Measurements from ENCODE around the gene RIMKLA.
A peak's percentile ranks its signal among the peaks of the same experiment; 100 is the strongest.

RIMKLA gene

DNA sequence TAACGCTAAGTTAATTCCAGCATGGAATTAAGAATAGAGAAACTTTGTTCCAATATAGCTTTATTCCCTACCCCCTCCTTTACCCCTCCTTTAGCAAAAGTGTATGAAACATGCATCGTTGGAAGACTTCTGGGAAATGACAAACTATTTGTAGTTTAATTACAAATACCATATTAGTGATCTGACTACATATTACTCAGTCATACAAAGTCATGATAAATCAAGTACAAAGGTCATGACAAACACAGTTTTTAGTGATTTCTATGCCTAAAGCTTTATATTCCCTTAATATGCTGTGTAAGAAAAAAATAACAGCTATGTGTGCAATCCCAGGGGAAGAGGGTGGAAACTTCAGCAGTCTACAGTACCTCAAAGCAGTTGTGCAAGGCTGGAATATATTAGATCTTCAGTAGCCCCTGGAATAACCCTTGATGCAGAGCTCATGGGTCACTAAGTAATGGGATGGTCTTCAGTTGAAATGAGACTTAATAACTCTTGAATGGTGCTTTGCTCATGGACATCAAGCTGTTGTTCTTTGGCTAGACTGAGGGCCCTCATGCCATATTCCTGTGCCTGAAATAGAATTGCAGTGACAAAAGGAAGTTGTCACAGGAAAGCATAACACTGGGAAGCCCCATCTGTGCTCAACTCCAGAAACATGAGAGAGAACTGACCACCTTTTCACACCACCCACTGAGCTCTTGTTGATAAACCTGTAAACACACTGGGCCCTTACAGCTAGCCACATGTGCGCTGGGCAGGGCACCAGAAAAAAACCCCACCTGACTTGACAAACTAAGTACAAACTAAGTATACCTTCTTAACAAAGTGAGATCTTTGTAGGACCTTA lies 49.9 kb downstream of the RIMKLA start:
- Histone ChIP-seq H4K12ac (ENCODE audit: low read depth, low read length) (no peak overlapping the region), H4K91ac (ENCODE audit: low read depth, low read length) (no peak overlapping the region), H2BK120ac (ENCODE audit: insufficient read depth, low read length, poor library complexity) (no peak overlapping the region), H3K27me3 (ENCODE audit: insufficient read depth, low read length) (no peaks in the 10 kb centered on the region), H3K79me2 (ENCODE audit: control insufficient read depth, insufficient read depth, low read length, poor library complexity) (no peaks in the 10 kb centered on the region), H2BK5ac (ENCODE audit: low read depth, low read length, poor library complexity) (no peak overlapping the region), H3K79me1 (ENCODE audit: low read length) (no peaks in the 10 kb centered on the region), H3K18ac (ENCODE audit: low read length) (no peak overlapping the region), H4K8ac (ENCODE audit: low read depth, low read length) (no peak overlapping the region), H3K4me2 (ENCODE audit: low read length) (no peak overlapping the region), H3K23ac (ENCODE audit: low read length) (no peak overlapping the region), H3K36me3 (ENCODE audit: control insufficient read depth in 1 of 2, insufficient read depth in 2 of 2, low read length in 2 of 2) (no peaks in the 10 kb centered on the region), H3K14ac (ENCODE audit: low read length) (no peak overlapping the region), H3K27ac (ENCODE audit: low read depth, low read length) (no peak overlapping the region), H3K4me3 (ENCODE audit: low read depth, low read length) (no peak overlapping the region), H3K4ac (ENCODE audit: low read depth, low read length) (no peak overlapping the region), H3K9me3 (ENCODE audit: insufficient read depth, low read depth, low read length) (no peaks in the 10 kb centered on the region), H2AK5ac (ENCODE audit: low read length) (no peak overlapping the region), H3K9ac (ENCODE audit: low read length) (no peak overlapping the region), H2BK12ac (ENCODE audit: low read length) (no peak overlapping the region), H2AFZ (ENCODE audit: insufficient read depth, low read length, poor library complexity) (no peak overlapping the region), H3K4me1 (ENCODE audit: control insufficient read depth in 1 of 2, insufficient read depth in 2 of 2, low read length in 2 of 2) (peaks cover 0 to 7% of the 10 kb centered on the region in 2 experiments)
- WGBS (ENCODE audit: extremely low coverage, insufficient coverage, insufficient read length), result no CpG with 5 or more reads among the region's 3 CpGs
- peak in 1 of 2 donors; percentile 23 for DNase-seq

DNA sequence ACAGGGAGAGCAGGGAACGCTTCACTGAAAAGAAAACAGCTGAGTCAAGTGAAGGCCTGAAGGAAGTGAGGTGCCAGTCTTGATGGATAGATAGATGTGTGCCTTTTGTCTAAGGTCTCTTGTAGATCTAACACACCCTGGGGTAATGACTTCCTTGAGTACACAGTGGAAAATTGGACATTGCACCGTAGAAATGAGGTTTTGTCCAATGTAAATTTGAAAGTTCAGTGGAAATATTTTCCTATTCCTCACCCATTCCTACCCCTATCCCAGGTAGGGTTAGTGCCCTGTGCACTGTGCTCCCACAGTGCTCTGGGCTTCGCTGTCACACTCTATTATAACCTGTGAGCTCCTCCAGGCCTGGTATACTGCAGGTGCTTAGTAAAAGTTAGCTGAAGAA lies 50.9 kb downstream of the RIMKLA start:
- Histone ChIP-seq H3K36me3 (ENCODE audit: control insufficient read depth in 1 of 2, insufficient read depth in 2 of 2, low read length in 2 of 2) (no peaks in the 10 kb centered on the region), H3K14ac (ENCODE audit: low read length) (no peak overlapping the region), H4K91ac (ENCODE audit: low read depth, low read length) (no peak overlapping the region), H3K27ac (ENCODE audit: low read depth, low read length) (no peak overlapping the region), H3K79me1 (ENCODE audit: low read length) (no peaks in the 10 kb centered on the region), H3K23ac (ENCODE audit: low read length) (no peak overlapping the region), H2BK12ac (ENCODE audit: low read length) (no peak overlapping the region), H3K4me1 (ENCODE audit: control insufficient read depth in 1 of 2, insufficient read depth in 2 of 2, low read length in 2 of 2) (peaks cover 0 to 7% of the 10 kb centered on the region in 2 experiments), H2AFZ (ENCODE audit: insufficient read depth, low read length, poor library complexity) (no peak overlapping the region), H4K8ac (ENCODE audit: low read depth, low read length) (no peak overlapping the region), H3K4me2 (ENCODE audit: low read length) (no peak overlapping the region), H3K18ac (ENCODE audit: low read length) (no peak overlapping the region), H3K27me3 (ENCODE audit: insufficient read depth, low read length) (no peaks in the 10 kb centered on the region), H3K4me3 (ENCODE audit: low read depth, low read length) (no peak overlapping the region), H2AK5ac (ENCODE audit: low read length) (no peak overlapping the region), H3K9ac (ENCODE audit: low read length) (no peak overlapping the region), H2BK120ac (ENCODE audit: insufficient read depth, low read length, poor library complexity) (no peak overlapping the region), H4K12ac (ENCODE audit: low read depth, low read length) (no peak overlapping the region), H3K9me3 (ENCODE audit: insufficient read depth, low read depth, low read length) (no peaks in the 10 kb centered on the region), H3K79me2 (ENCODE audit: control insufficient read depth, insufficient read depth, low read length, poor library complexity) (no peaks in the 10 kb centered on the region), H2BK5ac (ENCODE audit: low read depth, low read length, poor library complexity) (no peak overlapping the region), H3K4ac (ENCODE audit: low read depth, low read length) (no peak overlapping the region)
- DNase-seq, result no peak
- WGBS (ENCODE audit: extremely low coverage, insufficient coverage, insufficient read length), result no CpG with 5 or more reads among the region's 3 CpGs

DNA sequence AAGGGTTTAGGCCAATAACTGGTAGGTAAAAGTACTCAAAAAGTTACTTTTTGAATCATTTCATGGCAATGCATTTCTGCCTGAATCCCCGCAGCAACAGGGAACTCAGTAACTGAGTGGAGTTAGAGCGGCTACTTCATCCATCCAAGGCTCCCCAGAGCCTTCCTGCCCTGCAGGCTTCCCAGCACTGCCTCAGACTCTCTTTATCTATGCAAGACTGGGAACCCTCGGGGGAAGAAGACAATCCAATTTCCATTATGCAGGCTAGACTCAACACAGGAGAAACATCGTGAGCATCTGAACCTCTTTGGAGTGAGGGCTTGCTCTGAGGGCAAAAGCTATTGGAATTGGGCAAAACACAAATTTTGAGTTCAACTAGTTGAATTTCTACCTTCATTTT lies 52.1 kb downstream of the RIMKLA start:
- no peak overlapping the region for H3K18ac ChIP-seq (ENCODE audit: low read length)
- H2BK5ac ChIP-seq (ENCODE audit: low read depth, low read length, poor library complexity), result no peak overlapping the region
- no peak overlapping the region for H2AFZ ChIP-seq (ENCODE audit: insufficient read depth, low read length, poor library complexity)
- H3K4me3 ChIP-seq (ENCODE audit: low read depth, low read length), result no peak overlapping the region
- no peak overlapping the region for H3K23ac ChIP-seq (ENCODE audit: low read length)
- no peaks in the 10 kb centered on the region for H3K9me3 ChIP-seq (ENCODE audit: insufficient read depth, low read depth, low read length)
- H4K8ac ChIP-seq (ENCODE audit: low read depth, low read length), result no peak overlapping the region
- DNase-seq, result peak; percentile 30 to 58
- no peaks in the 10 kb centered on the region for H3K79me1 ChIP-seq (ENCODE audit: low read length)
- no peaks in the 10 kb centered on the region for H3K36me3 ChIP-seq (ENCODE audit: control insufficient read depth in 1 of 2, insufficient read depth in 2 of 2, low read length in 2 of 2)
- H3K9ac ChIP-seq (ENCODE audit: low read length), result no peak overlapping the region
- no peak overlapping the region for H3K4ac ChIP-seq (ENCODE audit: low read depth, low read length)
- no peak overlapping the region for H3K27ac ChIP-seq (ENCODE audit: low read depth, low read length)
- H3K14ac ChIP-seq (ENCODE audit: low read length), result no peak overlapping the region
- H4K91ac ChIP-seq (ENCODE audit: low read depth, low read length), result no peak overlapping the region
- no peaks in the 10 kb centered on the region for H3K79me2 ChIP-seq (ENCODE audit: control insufficient read depth, insufficient read depth, low read length, poor library complexity)
- no peak overlapping the region for H3K4me2 ChIP-seq (ENCODE audit: low read length)
- no peak overlapping the region for H2BK12ac ChIP-seq (ENCODE audit: low read length)
- no peaks in the 10 kb centered on the region for H3K27me3 ChIP-seq (ENCODE audit: insufficient read depth, low read length)
- peaks cover 0 to 7% of the 10 kb centered on the region in 2 experiments for H3K4me1 ChIP-seq (ENCODE audit: control insufficient read depth in 1 of 2, insufficient read depth in 2 of 2, low read length in 2 of 2)
- H4K12ac ChIP-seq (ENCODE audit: low read depth, low read length), result no peak overlapping the region
- no peak overlapping the region for H2AK5ac ChIP-seq (ENCODE audit: low read length)
- WGBS (ENCODE audit: extremely low coverage, insufficient coverage, insufficient read length), result no CpG with 5 or more reads among the region's 4 CpGs
- no peak overlapping the region for H2BK120ac ChIP-seq (ENCODE audit: insufficient read depth, low read length, poor library complexity)

DNA sequence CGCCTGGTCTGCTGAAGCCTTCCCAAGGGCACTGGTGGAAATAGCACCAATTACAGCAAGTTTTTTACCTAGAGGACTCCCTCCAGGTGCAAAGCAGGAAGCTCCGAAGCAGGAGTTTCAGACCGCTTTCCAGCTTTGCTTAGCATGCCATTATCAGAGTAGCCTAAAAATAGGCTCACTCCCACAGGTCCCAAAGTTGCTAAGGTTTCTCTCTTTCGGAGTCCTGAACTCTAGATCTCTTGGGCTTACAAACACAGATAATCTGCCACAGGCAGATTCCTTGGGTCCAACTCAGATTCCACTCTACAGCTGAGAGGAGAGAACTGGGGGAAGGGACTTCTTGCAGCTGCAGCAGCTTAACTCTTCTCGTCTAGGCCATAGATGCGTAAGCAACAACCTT lies 52.8 kb downstream of the RIMKLA start:
- no peaks in the 10 kb centered on the region for H3K79me1 ChIP-seq (ENCODE audit: low read length)
- no peak overlapping the region for H3K18ac ChIP-seq (ENCODE audit: low read length)
- H3K36me3 ChIP-seq (ENCODE audit: control insufficient read depth in 1 of 2, insufficient read depth in 2 of 2, low read length in 2 of 2), result no peaks in the 10 kb centered on the region
- WGBS (ENCODE audit: extremely low coverage, insufficient coverage, insufficient read length), result no CpG with 5 or more reads among the region's 6 CpGs
- no peaks in the 10 kb centered on the region for H3K79me2 ChIP-seq (ENCODE audit: control insufficient read depth, insufficient read depth, low read length, poor library complexity)
- H3K27ac ChIP-seq (ENCODE audit: low read depth, low read length), result no peak overlapping the region
- H2BK120ac ChIP-seq (ENCODE audit: insufficient read depth, low read length, poor library complexity), result no peak overlapping the region
- peaks cover 0 to 7% of the 10 kb centered on the region in 2 experiments for H3K4me1 ChIP-seq (ENCODE audit: control insufficient read depth in 1 of 2, insufficient read depth in 2 of 2, low read length in 2 of 2)
- H3K9me3 ChIP-seq (ENCODE audit: insufficient read depth, low read depth, low read length), result no peaks in the 10 kb centered on the region
- no peak overlapping the region for H4K12ac ChIP-seq (ENCODE audit: low read depth, low read length)
- H3K27me3 ChIP-seq (ENCODE audit: insufficient read depth, low read length), result no peaks in the 10 kb centered on the region
- no peak overlapping the region for H2AK5ac ChIP-seq (ENCODE audit: low read length)
- no peak overlapping the region for H3K4ac ChIP-seq (ENCODE audit: low read depth, low read length)
- H4K91ac ChIP-seq (ENCODE audit: low read depth, low read length), result no peak overlapping the region
- no peak overlapping the region for H3K14ac ChIP-seq (ENCODE audit: low read length)
- no peak overlapping the region for H3K23ac ChIP-seq (ENCODE audit: low read length)
- peak; percentile 59 to 74 for DNase-seq
- H2BK12ac ChIP-seq (ENCODE audit: low read length), result no peak overlapping the region
- no peak overlapping the region for H3K9ac ChIP-seq (ENCODE audit: low read length)
- H3K4me3 ChIP-seq (ENCODE audit: low read depth, low read length), result no peak overlapping the region
- no peak overlapping the region for H2AFZ ChIP-seq (ENCODE audit: insufficient read depth, low read length, poor library complexity)
- no peak overlapping the region for H2BK5ac ChIP-seq (ENCODE audit: low read depth, low read length, poor library complexity)
- no peak overlapping the region for H3K4me2 ChIP-seq (ENCODE audit: low read length)
- H4K8ac ChIP-seq (ENCODE audit: low read depth, low read length), result no peak overlapping the region

All from trophoblast cell (in vitro differentiated cells and primary cell).